Testis (tissue), 3 donors: ENCODE results near the gene EFNB2. TPM values are rescaled to one million over a fixed set of nuclear protein-coding genes. Genes with fewer than 3 reads are reported as not detected.

Experiments used
- DNase-seq: peaks from one replicate; pipeline ENCODE4 v3.0.0-alpha.2; 2019
- H3K27ac ChIP-seq, 2 donors: fragments of 200-600 bp; sonication (generic); one replicate each; pipeline ENCODE4 v1.5.1; 2019
- H3K27me3 ChIP-seq: fragments of 200-600 bp; sonication (generic); one replicate; pipeline ENCODE4 v1.5.1; 2019
- H3K36me3 ChIP-seq: fragments of 200-600 bp; sonication (generic); one replicate; pipeline ENCODE4 v1.5.1; 2017; ENCODE audit warnings: low read depth; ENCODE audit errors: missing control alignments
- H3K4me1 ChIP-seq: fragments of 200-600 bp; sonication (generic); one replicate; pipeline ENCODE4 v1.5.1; 2019
- H3K4me3 ChIP-seq, 2 donors: fragments of 200-600 bp; sonication (generic); one replicate each; pipeline ENCODE4 v1.5.1; 2017 to 2019
- H3K9me3 ChIP-seq: fragments of 200-600 bp; sonication (generic); one replicate; pipeline ENCODE4 v1.5.1; 2017
- POLR2A ChIP-seq: fragments of 450-650 bp; IDR thresholded peaks from one replicate; pipeline ENCODE4 v1.6.1; 2017; ENCODE audit warnings: antibody characterized with exemption, mild to moderate bottlenecking, moderate library complexity
- WGBS, 2 donors: methylation state at CpG; one replicate each; pipeline ENCODE4 v1.1.5; 2018; 5-methylcytosine and 5-hydroxymethylcytosine counted together
- intact Hi-C: fragments of 100-400 bp; cut with DNase I; formaldehyde crosslinking; loops from one replicate; pipeline ENCODE4 v1.15.1; 2023; ENCODE audit warnings: low total_unique reads
- polyA plus RNA-seq: library from polyadenylated mRNA; stranded (reverse); fragments of 350-450 nt; fragmentation: Illumina TruSeq; extraction: RNeasy Lipid Tissue Mini Kit (QIAGEN cat#74804); gene quantifications from one replicate; pipeline ENCODE4 v1.2.3, GENCODE V29; 2014; ENCODE audit warnings: low read depth, low replicate concordance; ENCODE audit not compliant: insufficient read depth
- total RNA-seq, 2 donors: library from RNA; depleted of rRNA; stranded (reverse); fragments of >200 nt; gene quantifications; one replicate each; pipeline ENCODE4 v1.2.3, GENCODE V29; 2016
- TF ChIP-seq, protein P1 (sequence below), 3 experiments: fragments of 450-650 bp in 2 of 3; fragments of 200-600 bp in 1 of 3; sonication (generic) in 1 of 3; IDR thresholded peaks; one replicate each; pipeline ENCODE4 v1.5.1; 2016 to 2019; ENCODE audit warnings: antibody characterized with exemption in 3 of 3, mild to moderate bottlenecking in 2 of 3, moderate library complexity in 1 of 3

EFNB2 gene
- total and polyA plus RNA-seq, 3 donors from 2014 or later: 17.4 to 37.7 (median 24.7) TPM

GRCh38 chr13:106467427-106468122 lies 67.9 kb downstream of the EFNB2 start:
- no peaks in the 10 kb centered on the region for H3K36me3 ChIP-seq
- DNase-seq: no peak
- H3K27me3 ChIP-seq: no peaks in the 10 kb centered on the region
- no peak overlapping the region for H3K4me3 ChIP-seq
- no peak overlapping the region for H3K27ac ChIP-seq
- 66 to 70% methylated on average over 10 of the region's 10 CpGs for WGBS, 2 donors
- TF ChIP-seq, protein P1, sequence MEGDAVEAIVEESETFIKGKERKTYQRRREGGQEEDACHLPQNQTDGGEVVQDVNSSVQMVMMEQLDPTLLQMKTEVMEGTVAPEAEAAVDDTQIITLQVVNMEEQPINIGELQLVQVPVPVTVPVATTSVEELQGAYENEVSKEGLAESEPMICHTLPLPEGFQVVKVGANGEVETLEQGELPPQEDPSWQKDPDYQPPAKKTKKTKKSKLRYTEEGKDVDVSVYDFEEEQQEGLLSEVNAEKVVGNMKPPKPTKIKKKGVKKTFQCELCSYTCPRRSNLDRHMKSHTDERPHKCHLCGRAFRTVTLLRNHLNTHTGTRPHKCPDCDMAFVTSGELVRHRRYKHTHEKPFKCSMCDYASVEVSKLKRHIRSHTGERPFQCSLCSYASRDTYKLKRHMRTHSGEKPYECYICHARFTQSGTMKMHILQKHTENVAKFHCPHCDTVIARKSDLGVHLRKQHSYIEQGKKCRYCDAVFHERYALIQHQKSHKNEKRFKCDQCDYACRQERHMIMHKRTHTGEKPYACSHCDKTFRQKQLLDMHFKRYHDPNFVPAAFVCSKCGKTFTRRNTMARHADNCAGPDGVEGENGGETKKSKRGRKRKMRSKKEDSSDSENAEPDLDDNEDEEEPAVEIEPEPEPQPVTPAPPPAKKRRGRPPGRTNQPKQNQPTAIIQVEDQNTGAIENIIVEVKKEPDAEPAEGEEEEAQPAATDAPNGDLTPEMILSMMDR (IDR thresholded peaks at IDR 0.05): no peak
- no peak for TF ChIP-seq POLR2A
- no peaks in the 10 kb centered on the region for H3K9me3 ChIP-seq
- H3K4me1 ChIP-seq: peaks cover 7% of the 10 kb centered on the region
- intact Hi-C loops: no loop called here

- no peak overlapping the region for H3K27ac ChIP-seq
- TF ChIP-seq, protein P1 (IDR thresholded peaks at IDR 0.05): no peak
- TF ChIP-seq POLR2A: no peak
- WGBS, 2 donors: 89 to 90% methylated on average over 7 of the region's 7 CpGs
- no peak overlapping the region for H3K4me3 ChIP-seq
- H3K9me3 ChIP-seq: no peaks in the 10 kb centered on the region
- no peaks in the 10 kb centered on the region for H3K36me3 ChIP-seq
- H3K4me1 ChIP-seq: peaks cover 3% of the 10 kb centered on the region
- no peaks in the 10 kb centered on the region for H3K27me3 ChIP-seq
- intact Hi-C loops: no loop called here
- no peak for DNase-seq
Observed at GRCh38 chr13:106466691-106467426, 68.6 kb downstream of the EFNB2 start.

DNA sequence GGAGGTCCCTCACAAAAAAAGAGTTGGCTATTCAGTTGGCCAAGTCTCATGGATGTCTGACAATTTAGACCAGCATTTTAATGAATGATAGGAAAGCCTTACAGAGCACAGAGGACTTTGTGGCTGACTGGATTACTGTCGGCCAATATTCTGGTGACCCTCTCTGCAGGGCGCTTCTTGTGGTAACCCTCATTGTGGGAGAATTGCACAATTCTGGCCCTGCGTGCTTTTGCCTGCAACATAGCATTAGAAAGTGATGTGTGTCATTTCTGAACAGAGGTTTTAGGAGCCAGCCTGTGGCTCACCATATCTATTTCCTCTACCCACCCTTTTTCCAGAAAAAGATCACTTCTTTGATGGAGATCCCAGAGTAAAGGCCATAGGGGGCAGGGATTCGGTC lies 71.4 kb downstream of the EFNB2 start:
- 89 to 95% methylated on average over 4 of the region's 4 CpGs for WGBS, 2 donors
- H3K9me3 ChIP-seq: no peaks in the 10 kb centered on the region
- H3K27me3 ChIP-seq: no peaks in the 10 kb centered on the region
- DNase-seq: no peak
- peaks cover 3% of the 10 kb centered on the region for H3K4me1 ChIP-seq
- no peaks in the 10 kb centered on the region for H3K36me3 ChIP-seq
- TF ChIP-seq POLR2A: no peak
- TF ChIP-seq, protein P1 (IDR thresholded peaks at IDR 0.05): no peak
- H3K27ac ChIP-seq: no peak overlapping the region
- intact Hi-C loops: no loop called here
- H3K4me3 ChIP-seq: no peak overlapping the region

DNA sequence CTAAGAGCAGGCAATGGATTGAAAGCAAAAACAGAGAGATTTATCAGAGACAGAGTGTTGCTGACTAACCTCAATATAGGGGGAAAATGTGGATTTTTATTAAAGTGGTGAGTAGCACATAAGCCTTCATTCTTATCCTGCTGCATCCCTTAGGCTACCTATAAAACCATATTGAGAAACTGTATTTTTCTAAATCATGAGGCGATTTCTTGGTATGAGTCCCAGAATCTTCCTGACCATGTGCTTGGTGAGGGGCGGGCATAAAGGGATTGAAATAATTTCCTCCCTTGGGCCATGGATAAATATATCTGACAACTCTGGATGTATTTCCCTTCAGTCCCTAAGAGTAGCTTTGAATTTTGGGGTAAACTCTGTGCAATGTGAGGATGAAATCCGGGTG lies 72.8 kb downstream of the EFNB2 start:
- Histone ChIP-seq H3K27ac (no peak overlapping the region), H3K9me3 (no peaks in the 10 kb centered on the region), H3K4me3 (no peak overlapping the region), H3K27me3 (no peaks in the 10 kb centered on the region), H3K4me1 (no peaks in the 10 kb centered on the region), H3K36me3 (no peaks in the 10 kb centered on the region)
- TF ChIP-seq, protein P1 (IDR thresholded peaks at IDR 0.05): no peak
- no peak for TF ChIP-seq POLR2A
- intact Hi-C loops: no loop called here
- no peak for DNase-seq
- WGBS, 2 donors: 78 to 91% methylated on average over 3 of the region's 3 CpGs
